AG10803 (cell line): ENCODE results near the gene AK5.

Source experiments
- DNase-seq: peaks from one replicate; pipeline ENCODE4 v3.0.0; 2010; ENCODE audit warnings: low read depth
- H3K4me3 ChIP-seq: 2 replicates; pipeline ENCODE4 v1.5.1; 2011; ENCODE audit warnings: mild to moderate bottlenecking, low read length, control low read depth
- TF ChIP-seq, protein P1 (sequence below): conservative IDR thresholded peaks from 2 replicates; pipeline ENCODE4 v1.5.1; 2011; ENCODE audit warnings: mild to moderate bottlenecking, low read length, control low read depth, inconsistent platforms

The AK5 gene

DNA sequence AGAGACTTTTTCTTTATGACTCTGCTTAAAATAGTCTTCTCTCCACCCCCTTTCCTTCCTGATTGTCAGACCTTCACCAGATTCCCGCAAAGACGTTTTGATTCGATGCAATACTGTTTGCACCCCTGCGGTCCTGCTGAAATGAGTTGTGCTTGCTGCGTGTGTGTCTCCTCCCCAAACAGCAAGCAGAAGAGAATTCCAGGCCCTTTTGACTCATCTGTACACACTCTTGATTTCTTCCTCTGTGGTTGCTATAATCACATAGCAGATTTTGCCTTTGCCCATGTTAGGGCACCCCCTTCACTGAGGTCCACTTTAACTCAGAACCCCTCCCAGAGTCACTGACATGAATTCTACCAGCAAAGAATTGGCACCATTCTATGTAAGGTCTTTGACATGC is 264.2 kb downstream of the AK5 start:
- H3K4me3 ChIP-seq = no peak overlapping the region
- DNase-seq = peak; percentile 94
- TF ChIP-seq, protein P1, sequence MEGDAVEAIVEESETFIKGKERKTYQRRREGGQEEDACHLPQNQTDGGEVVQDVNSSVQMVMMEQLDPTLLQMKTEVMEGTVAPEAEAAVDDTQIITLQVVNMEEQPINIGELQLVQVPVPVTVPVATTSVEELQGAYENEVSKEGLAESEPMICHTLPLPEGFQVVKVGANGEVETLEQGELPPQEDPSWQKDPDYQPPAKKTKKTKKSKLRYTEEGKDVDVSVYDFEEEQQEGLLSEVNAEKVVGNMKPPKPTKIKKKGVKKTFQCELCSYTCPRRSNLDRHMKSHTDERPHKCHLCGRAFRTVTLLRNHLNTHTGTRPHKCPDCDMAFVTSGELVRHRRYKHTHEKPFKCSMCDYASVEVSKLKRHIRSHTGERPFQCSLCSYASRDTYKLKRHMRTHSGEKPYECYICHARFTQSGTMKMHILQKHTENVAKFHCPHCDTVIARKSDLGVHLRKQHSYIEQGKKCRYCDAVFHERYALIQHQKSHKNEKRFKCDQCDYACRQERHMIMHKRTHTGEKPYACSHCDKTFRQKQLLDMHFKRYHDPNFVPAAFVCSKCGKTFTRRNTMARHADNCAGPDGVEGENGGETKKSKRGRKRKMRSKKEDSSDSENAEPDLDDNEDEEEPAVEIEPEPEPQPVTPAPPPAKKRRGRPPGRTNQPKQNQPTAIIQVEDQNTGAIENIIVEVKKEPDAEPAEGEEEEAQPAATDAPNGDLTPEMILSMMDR = no peak

DNA sequence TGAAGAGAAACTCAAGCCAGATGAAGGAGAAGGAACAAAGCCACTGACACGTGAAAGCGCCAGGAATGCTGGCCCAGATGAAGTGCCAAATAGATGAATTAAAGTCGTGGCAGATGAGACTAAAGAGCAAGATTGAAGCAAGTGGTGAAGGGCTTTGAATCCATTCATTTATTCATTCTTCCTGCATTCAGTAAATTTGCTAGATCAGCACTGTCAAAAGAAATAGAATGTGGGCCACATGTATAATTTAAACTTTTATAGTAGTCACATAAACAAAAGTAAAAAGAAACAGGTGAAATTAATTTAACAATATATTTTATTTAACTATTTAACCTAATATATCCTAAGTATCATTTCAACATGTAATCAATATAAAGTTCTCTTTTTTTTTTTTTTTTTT is 265.1 kb downstream of the AK5 start:
- TF ChIP-seq, protein P1 = no peak
- no peak for DNase-seq
- no peak overlapping the region for H3K4me3 ChIP-seq

DNA sequence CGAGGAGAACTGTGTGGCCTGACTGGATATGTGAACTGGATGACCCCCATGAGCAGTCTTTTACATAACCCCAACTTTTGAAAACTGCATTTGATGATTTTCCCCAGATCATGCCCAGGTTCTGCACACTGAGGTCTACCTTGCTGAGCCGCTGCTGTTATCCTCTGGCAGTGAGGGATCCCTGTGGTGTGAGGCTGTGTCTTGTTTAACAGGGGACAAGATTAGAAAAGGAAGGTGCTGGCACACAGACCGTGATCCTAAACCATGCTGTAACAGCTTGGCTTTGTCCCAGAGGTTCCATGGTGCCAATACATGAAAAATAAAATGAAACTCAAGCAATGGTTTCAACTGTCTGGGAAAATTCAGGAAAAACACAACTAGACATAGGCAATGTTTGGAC is 266.5 kb downstream of the AK5 start:
- TF ChIP-seq, protein P1 = no peak
- no peak for DNase-seq
- H3K4me3 ChIP-seq = no peak overlapping the region

DNA sequence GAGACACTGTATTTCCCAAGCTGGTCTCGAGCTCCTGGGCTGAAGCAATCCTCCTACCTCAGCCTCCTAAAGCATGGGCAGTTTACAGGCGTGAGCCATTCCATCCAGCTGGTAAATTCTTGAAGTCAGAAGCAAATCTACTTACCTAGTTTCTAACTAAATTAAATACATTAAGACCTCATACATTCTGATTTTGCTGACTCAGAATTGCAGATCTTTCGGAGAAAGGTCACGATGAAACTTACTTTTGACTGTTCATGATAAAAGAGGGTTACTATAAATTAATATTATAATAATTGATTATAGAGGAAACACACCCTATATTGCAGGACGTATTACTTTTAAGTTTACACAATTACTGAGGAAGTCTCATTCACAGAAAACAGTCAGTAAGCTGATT is 268.3 kb downstream of the AK5 start:
- TF ChIP-seq, protein P1 = no peak
- H3K4me3 ChIP-seq = no peak overlapping the region
- no peak for DNase-seq

DNA sequence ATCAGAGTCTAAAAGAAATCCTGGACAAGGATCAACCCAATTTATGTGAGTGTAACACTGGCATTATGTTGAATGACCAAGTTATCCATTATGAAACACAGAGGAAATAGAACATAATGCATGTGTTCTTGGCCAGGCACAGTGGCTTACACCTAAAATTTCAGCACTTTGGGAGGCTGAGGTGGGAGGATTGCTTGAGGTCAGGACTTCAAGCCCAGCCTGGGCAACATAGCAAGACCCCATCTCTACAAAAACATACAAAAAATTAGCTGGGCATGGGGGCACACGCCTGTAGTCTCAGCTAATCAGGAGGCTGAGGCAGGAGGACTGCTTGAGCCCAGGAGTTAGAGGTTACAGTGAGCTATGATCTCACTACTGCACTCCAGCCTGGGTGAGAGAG is 270.8 kb downstream of the AK5 start:
- no peak for DNase-seq
- TF ChIP-seq, protein P1 = no peak
- H3K4me3 ChIP-seq = no peak overlapping the region

DNA sequence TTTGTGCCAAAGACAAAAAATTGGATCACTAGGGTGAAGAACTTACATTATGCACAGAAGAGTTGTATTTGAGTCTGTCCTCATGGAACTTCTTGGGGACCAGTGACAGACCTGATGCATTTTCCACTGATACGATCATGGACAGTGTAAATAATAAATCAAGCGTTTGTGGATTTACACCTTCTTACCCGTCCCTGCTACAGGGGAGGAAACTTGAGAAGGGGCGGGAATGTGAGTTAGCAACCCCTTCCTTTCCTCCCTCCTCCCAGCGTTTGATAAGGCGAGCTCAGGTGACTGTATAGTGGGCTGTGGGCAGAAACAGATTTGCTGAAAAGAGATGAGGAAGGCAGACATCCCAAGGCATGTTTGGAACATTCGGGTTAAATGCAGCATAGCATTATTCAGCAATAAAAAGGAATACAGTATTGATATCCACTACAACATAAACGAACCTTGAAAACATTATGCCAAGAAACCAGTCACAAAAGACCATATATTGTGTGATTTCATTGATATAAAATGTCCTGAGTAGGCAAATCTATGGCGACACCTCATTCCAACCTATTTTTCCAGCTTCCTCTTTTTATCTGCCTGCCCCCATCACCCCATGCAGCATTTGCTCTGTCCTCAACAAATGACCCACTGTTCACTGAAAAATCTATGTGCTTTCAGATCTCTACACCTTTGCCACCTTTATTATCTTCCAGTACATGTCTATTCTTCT is 271.9 kb downstream of the AK5 start:
- H3K4me3 ChIP-seq = no peak overlapping the region
- no peak for DNase-seq
- TF ChIP-seq, protein P1 = no peak

DNA sequence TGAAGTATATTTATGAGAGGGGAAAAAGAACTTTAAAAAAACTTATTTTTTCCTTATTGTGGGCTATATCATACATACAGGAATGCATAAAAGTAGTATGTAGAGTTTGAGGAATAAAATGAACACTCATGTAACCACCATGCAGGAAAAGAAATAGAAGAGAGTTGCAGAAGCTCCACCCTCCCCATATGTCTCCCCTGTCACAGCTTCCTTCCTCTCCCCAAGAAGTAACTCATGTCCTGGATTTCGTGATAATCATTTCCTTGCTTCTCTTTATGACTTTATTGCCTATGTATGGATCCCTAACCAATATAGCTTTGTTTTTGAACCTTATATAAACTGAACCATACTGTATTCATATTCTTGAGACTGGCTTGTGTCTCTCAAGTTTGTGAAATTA is 274.2 kb downstream of the AK5 start:
- DNase-seq = no peak
- TF ChIP-seq, protein P1 = no peak
- no peak overlapping the region for H3K4me3 ChIP-seq
